OCI-M2 (cell line): ENCODE measurements around the gene ZNF780B.

ENCODE experiments used
- DNase-seq: peaks from one replicate; lab custom pipeline; 2025; ENCODE audit not compliant: unreplicated experiment; lab: John Stamatoyannopoulos, UW

The ZNF780B gene

GRCh38 chr19:39983695-39984300 lies 72.2 kb downstream of the ZNF780B start:
- no peak for DNase-seq

GRCh38 chr19:39982883-39983282 lies 73.1 kb downstream of the ZNF780B start:
- no peak for DNase-seq
